GM18526 (cell line): ENCODE measurements around the gene ZNF273.
A peak's percentile ranks its signal among the peaks of the same experiment; 100 is the strongest.

Experiments used
- POLR2A ChIP-seq: IDR thresholded peaks from 3 replicates; pipeline ENCODE4 v1.6.1; 2011; ENCODE audit not compliant: insufficient read length; ENCODE audit errors: extremely low read depth

ZNF273 gene

GRCh38 chr7:64902806-64903721, at the start of gene ZNF273:
Gene ZNF273 (plus strand): TSS chr7:64903273. CDS start chr7:64903318, 45 bp downstream.
- TF ChIP-seq POLR2A: peak; percentile 70

DNA sequence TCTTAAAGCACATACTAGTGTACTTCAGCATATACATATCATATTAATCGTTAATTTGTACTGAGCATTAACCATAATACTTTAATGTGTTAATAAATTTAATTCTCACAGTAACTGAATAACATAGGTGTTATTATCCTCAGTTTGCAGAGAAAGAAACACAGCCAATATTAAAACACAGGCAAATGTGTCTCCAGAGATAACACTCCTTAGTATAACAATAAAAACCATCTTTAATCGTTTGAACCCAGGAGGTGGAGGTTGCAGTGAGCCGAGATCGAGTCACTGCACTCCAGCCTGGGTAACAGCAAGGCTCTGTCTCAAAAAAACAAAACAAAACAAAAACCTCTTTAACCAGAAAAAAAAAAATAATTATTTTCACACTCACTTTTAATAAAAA, 49.4 kb upstream of the ZNF273 start:
- no peak for TF ChIP-seq POLR2A

DNA sequence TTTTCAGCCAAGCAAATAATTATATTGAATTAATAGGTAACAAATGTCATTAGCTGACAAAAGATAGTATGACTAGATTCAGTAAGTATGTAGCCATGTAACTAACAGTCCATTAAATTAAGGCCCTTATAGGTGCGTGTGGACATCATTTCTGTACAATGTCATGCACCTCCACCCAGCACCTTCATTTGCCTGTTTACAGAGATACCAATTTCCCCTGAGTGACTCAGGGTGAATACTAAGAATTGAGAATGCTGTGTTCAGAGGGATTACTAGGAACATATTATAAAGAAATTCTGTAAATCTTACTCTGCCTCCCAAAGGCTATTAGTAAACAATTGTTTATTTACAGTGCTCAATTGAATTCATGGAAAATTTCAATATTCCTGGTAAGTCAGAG, 48.1 kb upstream of the ZNF273 start:
- TF ChIP-seq POLR2A: no peak

GRCh38 chr7:64863021-64863420, 40.1 kb upstream of the ZNF273 start:
- no peak for TF ChIP-seq POLR2A

DNA sequence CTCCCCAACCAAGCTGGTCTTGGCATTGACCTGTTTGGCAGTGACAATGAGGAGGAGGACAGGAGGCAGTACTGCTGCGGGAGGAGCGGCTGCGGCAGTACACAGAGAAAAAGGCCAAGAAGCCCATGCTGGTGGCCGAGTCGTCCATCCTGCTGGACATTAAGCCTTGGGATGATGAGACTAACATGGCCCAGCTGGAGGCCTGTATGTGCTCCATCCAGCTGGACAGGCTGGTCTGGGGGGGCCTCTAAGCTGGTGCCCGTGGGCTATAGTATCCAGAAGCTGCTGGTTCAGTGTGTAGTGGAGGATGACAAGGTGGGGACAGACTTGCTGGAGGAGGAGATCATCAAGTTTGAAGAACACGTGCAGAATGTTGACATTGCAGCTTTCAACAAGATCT, 39.1 kb upstream of the ZNF273 start:
- TF ChIP-seq POLR2A: no peak

GRCh38 chr7:64867863-64868440, 35.1 kb upstream of the ZNF273 start:
- TF ChIP-seq POLR2A: no peak

DNA sequence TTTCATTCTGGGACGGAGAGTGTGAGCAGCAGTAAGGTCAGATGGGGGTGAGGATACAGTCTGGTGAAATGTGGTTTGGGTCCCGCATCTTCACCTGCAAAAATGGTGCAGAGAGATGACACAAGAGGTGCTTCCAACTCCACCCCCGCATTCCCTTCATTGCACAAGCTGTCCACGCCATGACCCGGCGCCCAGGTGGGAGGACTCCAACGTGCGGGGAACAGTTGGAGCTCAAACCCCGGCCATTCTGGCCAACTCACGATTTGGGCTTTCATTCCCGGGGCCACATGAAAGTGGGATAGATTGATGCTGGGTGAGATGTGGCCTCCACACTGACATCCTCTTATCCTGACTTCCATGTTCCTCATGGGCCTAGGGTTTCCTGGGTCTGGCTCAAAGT, 34.6 kb upstream of the ZNF273 start:
- TF ChIP-seq POLR2A: no peak

DNA sequence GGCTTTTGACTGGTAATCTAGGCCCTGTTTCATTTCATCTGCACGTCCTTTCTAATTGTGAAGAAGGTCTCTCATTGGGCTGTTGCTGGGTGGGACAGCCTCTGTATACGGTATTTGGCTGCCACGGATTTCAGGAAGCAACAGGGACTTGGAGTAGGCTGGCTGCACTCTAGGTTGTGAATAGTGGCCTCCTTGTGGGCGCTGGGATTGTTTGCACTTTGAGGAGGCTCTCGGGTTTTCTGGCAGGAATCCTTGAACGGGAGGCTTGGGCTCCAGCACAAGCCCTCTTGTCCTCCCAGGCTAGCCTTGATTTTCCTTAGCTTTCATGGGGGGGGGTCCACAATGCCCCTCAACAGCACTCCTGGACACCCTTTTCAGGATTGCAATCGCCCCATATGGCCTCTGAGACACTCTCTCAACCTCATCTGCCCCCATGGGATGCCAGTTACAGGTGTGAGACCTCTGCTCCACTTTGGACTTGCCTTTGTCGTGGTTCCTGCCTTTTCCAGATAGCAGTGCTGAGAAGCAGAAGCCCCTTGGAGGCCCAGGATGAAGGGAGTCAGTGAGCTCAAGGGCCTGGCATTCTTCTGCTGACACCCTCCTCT, 33.9 kb upstream of the ZNF273 start:
- no peak for TF ChIP-seq POLR2A

- TF ChIP-seq POLR2A: no peak
Measured at GRCh38 chr7:64869912-64870562, 33.0 kb upstream of the ZNF273 start.

DNA sequence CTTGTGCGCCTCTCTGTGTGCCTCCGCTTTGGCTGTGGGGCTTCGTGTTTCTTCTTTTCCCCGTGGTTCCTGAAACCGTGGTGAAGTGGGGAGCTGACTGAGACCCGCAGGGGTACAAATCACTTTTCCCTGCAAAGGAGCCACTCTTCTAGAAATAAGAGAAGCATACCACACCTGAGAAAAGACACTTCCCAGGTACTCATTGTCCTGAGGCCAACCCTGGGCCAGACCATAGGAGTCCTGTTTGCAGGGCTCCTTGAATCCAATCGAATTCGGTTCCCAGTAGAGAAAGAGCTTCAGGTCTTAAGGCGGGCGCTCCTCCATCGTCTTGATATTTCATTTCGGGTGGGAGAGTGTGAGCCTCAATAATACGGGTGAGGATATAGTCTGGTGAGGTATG, 32.4 kb upstream of the ZNF273 start:
- no peak for TF ChIP-seq POLR2A

DNA sequence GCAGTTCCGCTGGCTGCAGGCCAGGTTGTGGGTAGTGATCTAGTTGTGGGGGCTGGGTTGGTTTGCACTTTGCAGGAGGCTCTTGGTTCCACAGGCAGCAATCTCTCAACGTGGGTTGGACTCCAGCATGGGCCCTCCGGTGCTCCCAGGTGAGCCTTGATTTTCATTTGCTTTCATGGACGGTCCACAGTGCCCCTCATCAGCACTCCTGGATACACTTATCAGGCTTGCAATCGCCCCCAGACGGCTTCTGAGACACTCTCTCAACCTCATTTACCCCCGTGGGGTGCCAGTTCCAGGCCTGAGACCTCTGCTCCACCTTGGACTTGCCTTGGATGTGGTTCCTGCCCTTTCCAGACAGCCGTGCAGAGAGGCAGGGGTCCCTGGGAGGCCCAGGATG, 31.3 kb upstream of the ZNF273 start:
- TF ChIP-seq POLR2A: no peak

DNA sequence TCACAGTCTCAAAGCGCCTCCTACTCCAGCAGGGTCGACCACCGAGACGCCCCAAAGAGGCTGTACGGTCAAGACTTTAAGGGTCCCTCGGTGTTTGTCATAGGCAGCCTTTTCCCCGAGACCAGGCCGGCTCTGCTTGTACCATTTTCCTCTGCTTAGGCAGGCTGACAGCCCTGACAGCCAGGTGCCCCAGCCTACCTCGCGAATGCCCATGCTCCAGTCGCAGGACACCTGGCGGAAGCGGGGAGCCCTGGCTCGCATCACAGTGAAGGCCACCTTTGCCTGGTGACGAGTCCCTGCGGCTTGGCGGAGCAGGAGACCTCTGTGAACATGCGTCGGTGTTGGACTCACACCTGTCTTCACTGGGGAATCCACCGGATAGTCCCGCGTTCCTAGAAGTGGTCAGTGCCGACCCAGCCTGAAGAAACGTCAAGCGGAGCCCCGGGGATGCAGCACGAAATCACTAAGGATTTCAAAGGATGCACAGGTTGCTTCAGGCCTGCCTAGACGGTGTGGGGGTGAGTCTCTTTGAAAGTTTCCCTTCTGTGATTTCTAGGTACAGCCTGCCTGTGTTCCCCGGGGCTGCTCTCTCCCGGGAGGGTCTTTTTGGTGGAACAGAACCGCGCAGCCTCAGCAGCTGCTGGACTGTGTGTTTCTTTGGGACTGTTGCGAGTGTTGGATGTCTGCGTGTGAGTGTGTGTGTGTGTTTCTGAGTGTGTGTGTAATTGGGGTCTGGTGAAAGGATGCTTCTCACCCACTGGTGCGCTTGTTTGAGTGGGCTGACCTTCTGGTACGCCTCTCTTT, 30.5 kb upstream of the ZNF273 start:
- TF ChIP-seq POLR2A: no peak

DNA sequence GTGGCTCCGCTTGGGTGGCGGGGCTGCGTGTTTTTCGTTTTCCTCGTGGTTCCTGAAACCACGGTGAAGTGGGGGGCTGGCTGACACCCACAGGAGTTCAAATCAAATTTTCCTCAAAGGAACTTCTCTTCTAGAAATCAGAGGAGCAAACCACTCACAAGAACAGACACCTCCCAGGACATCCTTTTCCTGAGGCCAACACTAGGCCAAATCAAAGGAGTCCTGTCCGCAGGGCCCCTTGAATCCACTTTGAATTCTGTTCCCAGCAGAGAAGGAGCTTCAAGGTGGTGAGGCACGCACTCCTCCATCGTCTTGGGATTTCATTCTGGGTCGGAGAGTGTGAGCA, 29.9 kb upstream of the ZNF273 start:
- no peak for TF ChIP-seq POLR2A

DNA sequence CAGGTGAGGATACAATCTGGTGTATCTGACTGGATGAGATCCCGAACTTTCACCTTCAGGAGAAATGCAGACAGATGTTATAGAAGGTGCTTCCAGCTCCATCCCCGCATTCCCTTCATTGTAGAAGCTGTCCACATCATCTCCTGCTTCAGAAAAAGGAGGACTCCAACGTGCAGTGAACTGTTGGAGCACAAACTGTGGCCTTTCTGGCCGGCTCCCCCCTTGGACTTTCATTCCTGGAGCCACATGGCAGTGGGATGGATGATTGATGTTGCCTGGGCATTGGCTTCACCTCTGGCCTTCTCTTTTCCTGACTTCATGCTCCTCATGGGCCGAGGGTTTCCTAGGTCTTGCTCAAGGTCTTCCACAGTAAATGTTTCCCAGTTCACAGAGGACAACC, 29.6 kb upstream of the ZNF273 start:
- TF ChIP-seq POLR2A: no peak

DNA sequence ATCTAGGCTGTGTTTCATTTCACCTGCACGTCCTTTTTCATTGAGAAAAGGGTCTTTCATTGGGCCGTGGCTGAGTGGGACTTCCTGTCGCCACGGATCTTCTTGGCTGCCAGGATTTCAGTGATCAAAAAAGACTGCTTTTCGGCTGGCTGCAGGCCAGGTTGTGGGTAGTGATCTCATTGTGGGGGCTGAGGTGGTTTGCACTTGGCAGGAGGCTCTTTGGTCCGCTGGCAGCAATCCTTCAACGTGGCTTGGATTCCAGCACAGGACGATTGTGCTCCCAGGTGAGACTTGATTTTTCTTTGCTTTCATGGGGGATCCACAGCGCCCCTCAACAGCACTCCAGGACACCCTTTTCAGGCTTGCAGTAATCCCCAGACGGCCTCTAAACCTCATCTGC, 29.0 kb upstream of the ZNF273 start:
- no peak for TF ChIP-seq POLR2A
